OCI-LY1 (cell line): ENCODE measurements around the gene SFSWAP.

Experiments
- CTCF ChIP-seq: fragments of 200-600 bp; sonication (generic), shearing (Covaris generic); IDR thresholded peaks from 2 replicates; pipeline ENCODE4 v1.5.1; 2017; ENCODE audit warnings: mild to moderate bottlenecking, antibody characterized with exemption, low read length, moderate library complexity, mixed read lengths
- EZH2 ChIP-seq: fragments of 200-600 bp; sonication (generic), shearing (Covaris generic); IDR thresholded peaks from 2 replicates; pipeline ENCODE4 v1.8.0; 2017; ENCODE audit warnings: borderline replicate concordance, mixed run types, mild to moderate bottlenecking, antibody characterized with exemption, low read length, moderate library complexity, mixed read lengths

DNA sequence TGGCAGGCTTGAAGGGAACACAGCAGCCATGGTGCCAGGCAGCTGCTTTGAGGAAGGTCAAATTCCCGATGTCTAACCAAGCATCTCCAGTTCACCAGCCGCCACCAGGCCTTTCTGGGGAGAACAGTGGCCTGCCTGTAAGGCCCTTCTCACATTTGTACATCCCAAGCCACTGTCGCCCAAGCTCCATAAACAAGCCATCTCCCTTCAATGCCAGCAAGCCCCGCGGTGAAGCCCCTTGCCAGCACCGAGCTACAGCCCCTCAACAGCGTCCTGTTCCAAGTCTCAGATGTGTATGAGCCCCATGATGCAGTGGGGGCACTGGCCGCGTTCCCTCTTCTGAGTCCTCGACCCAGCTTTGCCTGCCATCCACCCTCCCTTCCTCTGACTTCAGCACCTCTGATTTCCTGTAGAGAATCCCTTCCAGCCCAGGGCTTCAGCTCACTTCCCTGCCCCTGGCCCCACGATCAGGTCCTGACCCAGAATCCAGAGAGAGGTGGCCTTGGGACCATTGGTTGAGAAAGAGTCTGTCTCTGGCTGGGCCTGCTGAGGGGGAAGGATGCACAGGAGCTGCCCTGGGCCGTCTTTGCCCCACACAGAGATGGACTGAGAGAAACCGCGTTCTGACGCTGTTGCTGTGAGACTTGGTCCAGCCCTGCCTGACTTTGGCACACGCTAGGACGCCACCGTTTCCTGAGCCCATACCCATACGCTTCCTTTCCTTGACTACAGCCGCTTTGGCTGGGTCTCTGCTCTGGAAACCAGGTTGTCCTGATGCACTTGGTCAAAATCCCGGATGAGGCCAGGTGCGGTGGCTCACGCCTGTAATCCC is 115.4 kb downstream of the SFSWAP start:
- TF ChIP-seq CTCF, result no peak
- TF ChIP-seq EZH2, result no peak
